ENCODE measurements around the gene RHEB.
A peak's percentile ranks its signal among the peaks of the same experiment; 100 is the strongest.

The RHEB gene

DNA sequence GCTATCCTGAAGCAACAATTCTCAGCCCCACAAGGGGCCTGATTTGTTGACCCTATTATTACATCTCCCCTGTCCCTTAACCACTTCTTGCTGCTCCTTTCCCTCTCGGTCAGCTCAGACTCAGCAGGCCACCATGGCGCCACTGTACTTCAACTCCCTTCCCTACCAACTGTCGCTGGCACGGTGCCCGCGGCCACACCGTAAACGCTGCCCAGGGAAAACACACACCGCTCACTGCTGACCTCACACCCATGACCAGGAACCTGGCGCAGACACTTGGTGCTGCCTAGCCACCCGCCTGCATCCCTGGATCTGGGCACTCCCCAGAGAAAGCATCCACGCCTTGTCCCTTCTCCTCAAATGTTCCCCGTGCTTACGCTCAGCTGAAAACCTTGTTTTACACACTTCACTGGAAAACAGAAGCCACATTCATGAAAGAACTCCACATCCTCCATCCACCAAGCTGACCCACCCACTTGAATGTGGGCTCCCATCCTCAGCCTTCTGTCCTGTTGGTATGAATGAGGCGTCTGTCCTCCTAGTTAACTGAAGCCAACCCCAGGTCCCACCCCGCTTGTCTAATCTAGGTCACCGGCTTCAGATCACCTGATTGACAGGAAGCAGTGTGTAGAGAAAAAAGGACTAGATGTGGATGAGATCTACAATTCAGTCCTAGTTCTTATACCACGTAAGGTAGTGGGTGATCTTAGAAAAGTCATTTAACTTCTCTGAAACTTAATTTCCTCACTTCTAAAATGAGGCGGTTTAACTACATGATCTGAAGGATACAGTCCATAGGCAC is 51.3 kb downstream of the RHEB start:
- no peak for FAIRE-seq

DNA sequence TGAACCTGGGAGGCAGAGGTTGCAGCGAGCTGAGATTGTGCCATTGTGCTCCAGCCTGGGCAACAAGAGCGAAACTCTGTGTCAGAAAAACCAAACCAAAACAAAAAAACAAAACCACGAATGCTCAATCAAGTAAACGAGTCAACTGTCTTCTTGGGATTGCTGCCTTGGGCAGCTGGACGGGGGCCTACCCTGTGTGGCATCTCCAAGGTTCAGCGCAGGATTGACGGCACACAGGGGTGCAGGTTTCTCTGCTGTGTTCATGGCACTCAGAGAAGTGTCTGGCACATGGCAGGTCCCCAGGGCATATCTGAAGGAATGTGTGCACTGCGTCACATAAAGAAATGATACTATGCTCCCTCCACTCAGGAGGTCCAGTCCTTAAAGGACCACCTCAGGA is 54.5 kb downstream of the RHEB start:
- no peak for FAIRE-seq

DNA sequence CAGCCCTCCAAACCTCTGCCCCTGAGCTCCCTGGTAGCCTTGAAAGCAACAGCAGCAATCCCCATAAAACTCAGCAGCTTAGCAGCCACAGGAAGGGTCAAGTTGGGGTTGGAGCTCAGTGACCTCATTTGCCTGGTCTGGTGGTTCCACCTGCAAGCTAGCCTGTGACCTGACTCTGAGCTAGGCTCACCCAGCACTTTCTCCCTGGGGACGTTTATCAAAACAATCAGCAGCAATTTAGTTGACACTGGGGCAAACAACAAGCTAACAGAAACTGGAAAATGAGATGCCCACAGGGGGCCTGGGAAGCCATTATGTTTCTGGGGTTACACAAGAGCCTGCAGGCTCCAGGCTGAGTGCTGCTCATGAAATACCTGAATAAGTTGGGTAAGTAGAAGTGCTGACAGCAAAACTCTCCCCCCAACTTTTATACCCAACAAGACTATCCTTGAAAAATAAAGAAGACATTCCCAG is 57.4 kb downstream of the RHEB start:
- no peak for FAIRE-seq

DNA sequence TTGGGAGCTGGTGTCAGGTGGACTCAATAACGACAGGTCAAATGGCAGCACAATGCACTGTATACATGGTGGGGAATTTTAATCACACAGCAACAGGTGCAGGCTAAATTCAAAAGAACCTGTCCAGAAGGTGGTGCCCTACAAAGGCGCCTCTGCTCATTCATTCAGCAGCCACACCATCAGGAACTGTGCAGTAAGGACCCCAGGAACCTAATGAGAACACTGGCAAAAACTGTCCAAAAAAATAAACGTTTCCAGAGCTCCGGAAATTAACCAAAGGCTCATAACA is 57.8 kb downstream of the RHEB start:
- no peak for FAIRE-seq

DNA sequence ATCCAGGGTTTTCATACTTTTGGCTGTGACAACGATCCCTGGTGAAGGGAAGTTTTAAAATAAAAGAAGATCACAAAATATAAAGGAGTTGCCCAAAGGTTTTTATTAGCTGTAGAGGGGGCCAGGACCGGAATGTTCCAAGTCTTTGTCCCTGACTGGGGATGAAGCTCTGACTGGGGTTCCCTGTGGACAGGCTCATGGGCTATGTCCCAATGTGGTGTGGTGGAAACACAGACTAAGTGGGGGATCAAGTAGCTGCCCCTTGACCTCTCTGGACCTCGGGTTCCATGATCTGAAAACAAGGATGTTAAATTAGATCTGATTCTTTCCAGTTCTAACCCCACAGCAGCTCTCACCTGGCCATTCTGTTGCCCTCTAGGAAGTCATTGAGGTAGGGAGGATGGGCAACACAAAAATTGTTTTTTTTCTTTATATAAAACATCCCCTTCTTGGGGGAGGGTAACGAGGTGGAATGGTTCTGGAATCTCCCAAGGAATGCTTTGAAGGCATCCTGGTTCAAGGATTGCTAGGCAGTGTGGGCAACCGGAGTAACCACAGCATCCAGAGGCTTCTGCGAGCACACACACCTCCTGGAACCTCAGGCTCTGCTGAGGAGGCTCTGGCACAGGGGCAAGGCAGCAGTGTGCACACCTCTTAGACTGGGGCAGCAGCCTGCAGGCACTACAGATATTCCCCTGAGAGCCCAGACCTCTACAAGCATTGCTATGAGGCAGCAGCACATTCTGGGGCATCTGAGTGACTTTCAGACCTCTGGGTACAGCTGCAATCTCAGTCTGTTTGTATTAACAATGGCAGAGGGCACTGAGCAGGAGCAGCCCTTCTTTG is 58.4 kb downstream of the RHEB start:
- FAIRE-seq = no peak

DNA sequence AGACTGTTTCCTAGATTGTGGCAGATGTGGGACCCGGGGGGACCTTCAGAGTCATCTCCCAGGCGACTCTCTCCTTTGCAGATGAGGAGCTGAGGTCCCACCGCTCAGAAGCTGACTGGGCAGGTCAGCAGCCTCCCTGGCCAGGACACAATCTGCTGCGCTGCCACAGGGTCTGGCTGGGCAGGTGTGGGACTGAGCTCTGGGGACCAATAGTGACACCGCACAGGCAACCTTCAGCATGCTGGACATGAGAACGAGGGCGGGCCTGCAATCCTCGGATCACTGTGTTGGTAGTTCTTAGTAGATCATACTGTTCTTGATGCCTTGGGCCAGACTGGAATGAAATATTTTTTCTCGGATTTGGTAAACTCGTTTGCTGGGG is 59.2 kb downstream of the RHEB start:
- no peak for FAIRE-seq

DNA sequence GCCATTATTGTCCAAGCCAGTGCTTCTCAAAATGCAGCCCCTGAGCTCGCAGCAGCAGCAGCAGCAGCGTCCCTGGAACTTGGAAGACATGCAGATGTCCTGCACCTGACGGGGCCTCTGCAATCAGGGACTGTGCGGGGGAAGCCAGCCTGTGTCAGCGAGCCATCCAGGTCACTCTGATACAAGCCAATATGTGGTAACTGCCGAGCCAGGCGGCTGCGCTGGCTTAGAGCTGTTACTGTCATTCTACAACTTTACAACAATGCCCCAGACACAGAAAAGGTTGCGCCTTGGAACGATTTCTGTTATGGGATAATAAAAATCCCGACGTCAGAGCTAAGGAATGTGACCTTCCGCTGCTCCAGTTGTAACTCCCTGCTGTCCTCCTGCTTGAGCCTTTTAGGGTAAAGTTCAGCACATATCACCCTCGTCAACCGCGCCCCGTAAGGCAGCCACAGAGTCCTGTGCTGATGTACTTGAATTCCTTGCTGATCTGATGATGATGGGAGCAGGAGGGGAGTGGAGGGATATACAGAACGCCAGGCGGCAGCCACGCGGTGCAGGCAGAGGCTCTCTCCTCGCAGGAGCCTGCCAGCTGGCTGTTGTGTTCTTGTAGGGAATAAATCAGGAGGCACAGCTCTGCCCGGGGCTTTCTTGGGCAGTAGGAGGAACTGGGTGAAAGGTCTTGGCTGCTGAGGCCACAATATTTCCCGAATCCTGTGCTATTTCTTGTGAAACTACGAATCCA is 59.8 kb downstream of the RHEB start:
- no peak for FAIRE-seq

DNA sequence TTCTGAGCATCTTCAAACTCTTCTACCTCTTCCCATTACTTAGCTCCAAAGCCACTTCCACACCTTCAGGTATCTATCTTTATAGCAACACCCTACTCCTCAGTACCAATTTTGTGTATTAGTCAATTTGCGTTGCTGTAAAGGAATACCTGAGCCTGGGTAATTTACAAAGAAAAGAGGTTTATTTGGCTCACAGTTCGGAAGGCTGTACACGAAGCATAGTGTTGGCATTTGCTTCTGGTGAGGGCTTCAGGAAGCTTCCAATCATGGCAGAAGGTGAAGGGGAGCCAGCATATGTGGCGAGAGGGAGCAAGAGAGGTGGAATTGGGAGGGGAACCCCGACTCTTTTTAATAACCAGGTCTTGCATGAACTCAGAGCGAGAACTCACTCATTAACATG is 62.2 kb downstream of the RHEB start:
- no peak for FAIRE-seq

DNA sequence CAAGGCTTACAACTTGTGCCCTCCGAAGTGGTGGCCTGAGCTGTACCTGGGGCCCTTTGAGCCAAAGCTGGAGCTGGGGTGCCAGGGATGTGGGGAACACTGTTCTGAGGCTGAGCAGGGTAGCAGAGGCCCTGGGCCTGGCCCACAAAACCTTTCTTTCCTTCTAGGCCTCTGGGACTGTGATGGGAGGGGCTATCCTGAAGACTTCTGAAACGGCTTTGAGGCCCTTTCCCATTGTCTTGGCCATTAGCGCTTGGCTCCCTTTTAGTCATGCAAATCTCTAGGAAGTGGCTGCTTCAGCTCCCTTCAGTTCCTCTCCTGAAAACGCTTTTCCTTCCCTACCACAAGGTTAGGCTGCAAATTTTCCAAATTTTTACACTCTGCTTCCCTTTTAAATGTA is 62.9 kb downstream of the RHEB start:
- FAIRE-seq = no peak

DNA sequence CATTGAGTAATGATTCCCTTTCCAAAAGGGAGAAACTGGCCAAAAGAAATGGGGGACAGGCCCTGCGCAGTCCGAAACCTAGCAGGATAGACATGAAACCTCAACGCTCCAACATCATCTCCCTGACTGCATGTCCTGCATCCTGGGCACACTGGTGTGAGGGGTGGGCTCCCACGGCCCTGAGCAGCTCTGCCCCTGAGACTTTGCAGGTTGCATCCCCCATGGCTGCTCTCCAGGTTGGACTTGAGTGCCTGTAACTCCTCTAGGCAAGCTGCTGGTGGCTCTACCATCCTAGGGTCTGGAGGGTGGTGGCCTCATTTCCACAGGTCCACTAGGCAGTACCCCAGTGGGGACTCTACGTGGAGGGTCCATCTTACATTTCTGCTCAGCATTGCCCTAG is 63.4 kb downstream of the RHEB start:
- no peak for FAIRE-seq

DNA sequence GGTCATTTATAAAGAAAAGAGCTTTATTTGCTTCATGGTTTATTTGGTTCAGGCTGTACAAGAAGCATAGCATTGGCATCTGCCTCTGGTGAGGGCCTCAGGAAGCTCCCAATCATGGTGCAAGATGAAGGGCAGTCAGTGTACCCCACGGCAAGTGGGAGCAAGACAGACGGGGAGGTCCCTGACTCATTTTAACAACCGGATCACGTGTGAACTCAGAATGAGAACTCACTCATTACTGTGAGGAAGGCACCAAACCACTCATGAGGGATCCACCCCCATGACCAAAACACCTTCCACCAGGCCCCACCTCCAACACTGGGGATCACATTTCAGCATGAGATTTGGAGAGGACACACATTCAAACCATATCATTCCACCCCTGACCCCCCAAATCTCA is 64.0 kb downstream of the RHEB start:
- FAIRE-seq = no peak

DNA sequence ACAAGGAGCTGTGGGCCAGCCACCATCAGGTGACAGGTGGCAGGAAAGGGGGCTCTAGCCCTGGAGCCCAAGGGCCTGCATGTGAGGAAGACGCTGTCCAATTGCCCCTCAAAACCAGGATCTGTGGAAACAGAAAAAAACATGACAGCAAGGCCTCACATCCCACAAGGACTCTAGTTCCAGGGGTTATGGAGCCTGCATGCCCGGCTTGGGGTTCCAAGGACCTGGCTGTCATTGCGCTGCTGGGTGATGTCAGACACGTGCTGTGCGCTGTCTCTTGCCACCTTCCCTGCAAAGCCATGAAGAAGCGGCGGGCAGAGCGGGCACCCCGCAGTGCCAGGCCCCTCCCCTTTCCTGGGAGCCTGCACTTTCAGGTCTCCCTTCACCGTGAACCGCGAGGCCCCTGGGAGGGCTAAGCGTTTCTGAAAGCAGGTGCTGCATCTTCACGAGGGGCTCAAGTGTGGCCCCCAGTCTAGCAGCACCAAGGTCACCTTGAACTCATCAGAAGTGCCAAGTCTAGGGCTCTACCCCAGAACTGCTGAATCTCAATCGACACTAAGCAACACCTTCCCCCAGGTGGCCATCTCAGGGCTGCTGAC is 64.7 kb downstream of the RHEB start:
- no peak for FAIRE-seq

DNA sequence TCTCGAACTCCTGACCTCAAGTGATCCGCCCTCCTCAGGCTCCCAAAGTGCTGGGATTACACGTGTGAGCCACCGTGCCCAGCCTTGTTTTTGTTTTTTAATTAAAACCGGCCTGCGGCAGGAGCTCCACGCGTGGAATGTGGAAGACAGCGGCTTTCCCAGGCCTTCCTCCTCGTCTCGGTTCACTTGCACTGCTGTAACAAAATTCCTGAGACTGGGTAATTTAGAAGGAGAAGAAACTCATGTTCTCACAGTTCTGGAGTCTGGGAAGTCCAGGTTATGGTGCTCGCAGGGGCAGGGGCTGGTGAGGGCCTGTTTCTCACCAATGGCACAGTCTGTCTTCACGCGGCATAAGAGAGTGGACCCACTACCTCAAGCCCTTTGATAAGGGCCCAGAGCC is 65.4 kb downstream of the RHEB start:
- no peak for FAIRE-seq

DNA sequence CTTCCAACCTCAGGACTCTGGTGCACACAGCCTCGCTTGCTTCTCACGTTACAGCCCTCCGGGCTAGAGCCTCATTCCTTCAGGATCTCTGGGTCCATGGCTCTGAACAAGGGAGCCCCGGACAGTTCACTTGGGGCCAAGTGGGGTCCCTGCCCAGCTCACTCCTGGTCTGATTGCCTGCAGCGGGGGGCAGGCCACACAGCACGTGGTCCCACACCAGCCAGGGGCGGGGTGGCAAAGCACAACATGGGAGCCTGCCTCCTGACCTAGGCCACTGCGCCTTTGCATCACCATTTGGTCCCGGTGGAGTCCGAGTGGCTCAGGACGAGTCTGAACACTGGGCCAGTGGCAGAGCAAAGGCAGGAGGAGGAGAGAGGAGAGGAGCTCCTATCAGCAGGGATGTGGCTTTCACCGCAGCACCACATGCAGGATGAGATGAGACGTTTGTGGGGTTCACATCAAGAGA is 66.3 kb downstream of the RHEB start:
- no peak for FAIRE-seq

DNA sequence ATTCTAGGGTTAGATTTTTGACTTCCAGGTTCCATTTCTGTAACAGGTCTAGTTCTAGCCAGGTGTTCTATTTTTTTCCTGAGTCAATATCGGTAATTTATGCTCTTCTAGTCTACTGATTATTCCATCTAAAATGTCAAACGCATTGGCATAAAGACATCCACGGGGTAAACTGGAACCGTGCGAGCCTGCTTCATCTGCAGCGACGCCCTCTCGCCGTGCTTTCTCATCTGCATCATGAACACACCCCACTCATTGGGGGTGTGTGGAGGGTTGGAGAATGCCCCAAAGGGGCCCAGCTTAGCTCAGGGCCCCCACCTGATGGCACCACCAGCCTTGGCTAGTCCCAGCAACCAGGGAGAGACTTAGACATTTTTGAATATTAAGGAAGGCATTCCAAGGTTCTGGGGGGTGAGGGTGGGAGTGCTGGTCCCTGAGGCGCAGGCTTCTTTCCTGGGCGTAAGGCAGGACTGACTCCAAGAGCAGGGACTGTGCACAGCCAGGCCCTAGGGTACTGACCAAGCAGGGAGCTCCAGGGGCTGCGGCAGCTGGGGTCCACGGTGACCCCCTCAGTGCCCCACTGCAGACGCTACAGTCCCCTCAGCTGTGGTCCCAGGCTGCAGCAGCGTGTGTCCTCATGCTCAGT is 66.9 kb downstream of the RHEB start:
- FAIRE-seq = no peak

DNA sequence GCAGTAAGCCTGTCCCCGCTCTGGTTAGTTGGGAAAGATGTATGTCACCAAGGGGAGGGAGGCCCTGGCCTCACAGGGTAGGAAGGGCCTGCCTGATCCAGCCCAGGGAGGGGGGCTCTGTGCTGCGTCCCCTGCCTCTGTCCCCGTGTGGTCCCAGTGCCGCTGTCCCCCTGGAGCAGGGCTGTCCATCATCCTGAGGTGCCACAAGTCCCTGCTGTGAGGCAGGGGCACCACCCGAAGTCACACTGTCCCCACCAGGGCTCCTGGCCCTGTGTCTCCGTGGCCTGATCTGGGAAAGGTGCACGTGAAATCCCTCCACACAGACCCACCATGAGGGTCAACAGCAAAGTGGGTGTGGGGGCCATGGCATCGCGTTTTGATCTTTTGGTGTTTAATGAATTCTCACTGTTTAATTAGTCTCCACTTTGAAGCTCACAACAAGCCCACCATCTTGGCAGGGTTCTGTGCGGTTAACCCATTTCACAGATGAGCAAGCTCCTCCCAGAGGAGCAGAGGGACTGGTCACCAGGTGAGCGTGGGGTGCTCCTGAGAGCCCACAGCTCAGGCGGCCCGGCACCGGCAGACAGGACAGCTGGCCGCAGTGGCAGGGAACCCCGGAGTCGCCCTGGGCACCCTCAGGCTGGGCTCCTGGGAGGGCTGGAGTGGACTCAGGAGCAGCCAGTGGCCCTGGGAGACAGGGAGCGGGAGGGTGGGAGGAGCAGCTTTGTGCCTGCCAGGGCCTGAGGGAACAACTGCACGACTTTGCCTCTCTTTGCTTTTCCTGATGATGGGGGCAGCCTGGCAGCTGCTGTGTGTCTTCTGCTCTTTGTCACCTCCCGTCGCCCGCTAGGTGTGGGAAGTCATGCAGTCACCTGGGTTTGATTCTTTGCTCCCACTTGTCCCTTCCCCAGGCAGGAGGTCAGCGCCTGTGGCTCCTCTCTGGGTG is 67.8 kb downstream of the RHEB start:
- no peak for FAIRE-seq

DNA sequence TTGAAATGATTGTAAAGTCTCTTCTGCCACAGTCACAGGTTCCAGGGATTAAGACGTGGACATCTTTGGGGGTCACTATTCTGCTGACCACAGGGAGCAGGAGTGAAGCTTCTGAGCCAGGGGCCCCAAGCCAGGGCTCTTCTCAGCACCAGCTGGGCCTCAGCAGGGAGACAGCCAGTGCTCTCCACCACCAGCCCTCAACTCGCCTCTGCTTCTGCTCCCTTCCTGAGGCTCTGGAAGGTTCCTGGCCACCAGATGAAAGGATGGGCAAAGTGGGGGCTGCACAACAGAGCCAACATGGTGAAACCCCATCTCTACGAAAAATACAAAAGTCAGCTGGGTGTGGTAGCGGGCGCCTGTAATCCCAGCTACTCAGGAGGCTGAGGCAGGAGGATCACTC is 68.5 kb downstream of the RHEB start:
- no peak for FAIRE-seq

DNA sequence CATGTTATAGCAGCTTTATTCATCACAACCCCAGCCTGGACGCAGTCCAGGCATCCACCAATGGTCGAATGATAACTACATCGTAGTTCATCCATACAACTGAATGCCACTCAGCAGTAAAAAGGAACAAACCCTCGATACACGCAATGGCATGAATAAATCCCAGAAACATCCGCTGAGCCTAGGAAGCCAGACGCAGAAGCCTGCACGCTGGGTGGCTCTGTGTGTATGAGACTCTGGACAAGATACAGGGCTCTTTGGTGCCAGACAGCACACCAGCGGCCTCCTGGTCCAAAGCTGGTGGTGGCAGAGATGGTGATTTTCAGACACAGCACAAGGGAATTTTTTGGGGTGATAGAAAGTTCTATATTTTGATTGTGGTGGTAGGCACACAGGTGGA is 69.7 kb downstream of the RHEB start:
- FAIRE-seq = no peak

DNA sequence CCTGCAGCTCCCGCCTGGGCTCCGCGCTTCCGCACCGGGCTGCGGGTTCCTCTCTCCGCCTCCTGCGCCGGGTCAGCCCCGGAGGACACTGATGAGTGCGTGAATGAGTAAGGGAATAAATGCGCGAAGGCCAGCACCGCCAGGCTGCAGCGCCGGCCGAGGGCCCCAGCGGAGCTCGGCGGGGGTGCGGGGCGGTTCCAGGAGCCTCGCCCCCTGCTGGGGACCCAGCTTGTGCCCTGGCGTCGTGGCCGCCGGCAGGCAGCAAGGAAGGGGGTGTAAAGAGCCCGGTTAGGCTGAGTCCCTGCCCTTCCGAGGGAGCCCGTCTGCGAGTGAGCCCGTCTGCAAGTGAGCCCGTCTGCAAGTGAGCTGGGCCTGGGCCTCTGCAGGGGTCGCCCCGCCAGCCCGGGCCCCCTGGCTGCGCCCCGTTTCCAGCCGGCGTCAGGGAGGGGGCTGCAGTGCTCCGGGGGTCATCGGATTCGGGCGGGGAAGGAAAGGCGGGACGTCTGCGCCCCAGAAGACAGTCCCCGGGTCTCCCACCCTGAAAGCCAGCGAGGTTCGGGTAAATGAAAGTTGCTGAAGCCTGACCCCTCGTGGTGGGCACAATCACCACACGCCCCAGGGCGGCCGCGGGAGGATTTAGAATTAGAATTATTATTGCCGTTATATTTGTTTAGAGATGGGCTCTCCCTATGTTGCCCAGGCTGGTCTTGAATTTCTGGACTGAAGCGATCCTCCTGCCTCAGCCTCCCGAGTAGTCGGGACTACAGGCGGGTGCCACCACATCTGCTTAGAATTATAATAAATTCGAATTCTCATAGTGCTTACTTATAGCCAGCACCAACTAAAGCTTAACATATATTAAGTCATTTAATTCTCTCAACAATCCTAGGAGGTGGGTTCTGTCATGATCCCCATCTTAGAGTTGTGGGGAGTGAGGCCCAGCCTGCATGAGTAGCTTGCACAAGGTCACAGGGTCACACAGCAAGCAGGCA is 71.1 kb downstream of the RHEB start:
- peak; percentile 37 for FAIRE-seq

DNA sequence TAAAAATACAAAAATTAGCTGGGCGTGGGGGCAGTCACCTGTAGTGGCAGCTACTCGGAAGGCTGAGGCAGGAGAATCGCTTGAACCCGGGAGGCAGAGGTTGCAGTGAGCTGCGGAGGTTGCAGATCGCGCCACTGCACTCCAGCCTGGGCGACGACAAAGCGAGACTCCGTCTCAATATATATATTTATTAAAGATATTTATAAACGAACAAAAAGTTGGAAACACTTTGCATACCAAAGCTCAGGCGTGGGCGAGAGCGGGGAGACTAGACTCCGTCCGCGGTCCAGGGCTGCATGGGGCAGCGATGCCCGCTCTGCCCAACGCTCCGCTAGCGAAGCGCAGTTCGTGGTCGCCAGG is 71.8 kb downstream of the RHEB start:
- no peak for FAIRE-seq

Measured in A204.1 (cell line).